Stimulated activated naive B cell treated with anti-CD40 and anti-IgM and Interleukin-4, amounts not matched to agents 10 μg/mL and 1 μg/mL and 100 μg/mL, for 72 hours (primary cell): ENCODE measurements around the gene ADGRE2.
"Not testable (repeated sequence)": the region's sequence is repeated elsewhere in the genome, so short reads cannot be mapped to it uniquely, and the experiment has no call there.

Experiments
- ATAC-seq, 2 donors: fragments of 150-1000 bp; cut with Tn5 transposase; replicated peaks; 2 replicates each; pipeline ENCODE4 v1.10.0; 2021; ENCODE audit warnings: moderate library complexity in 1 of 2
- DNase-seq: peaks from one replicate; pipeline ENCODE4 v3.0.0; 2021
- H3K27ac Mint-ChIP-seq: one replicate; pipeline ENCODE4 v1.8.0; 2022; ENCODE audit warnings: mild to moderate bottlenecking, mixed read lengths
- H3K27me3 Mint-ChIP-seq, 2 donors: one replicate each; pipeline ENCODE4 v1.8.0; 2022; ENCODE audit warnings: mixed read lengths in 2 of 2
- H3K36me3 Mint-ChIP-seq, 2 donors: one replicate each; pipeline ENCODE4 v1.8.0; 2022; ENCODE audit warnings: mixed read lengths in 2 of 2, mild to moderate bottlenecking in 1 of 2
- H3K4me1 Mint-ChIP-seq, 2 donors: one replicate each; pipeline ENCODE4 v1.8.0; 2022; ENCODE audit warnings: mixed read lengths in 2 of 2, mild to moderate bottlenecking in 1 of 2
- H3K4me3 Mint-ChIP-seq, 2 donors: one replicate each; pipeline ENCODE4 v1.8.0; 2022; ENCODE audit warnings: mild to moderate bottlenecking in 2 of 2, mixed read lengths in 2 of 2, moderate library complexity in 1 of 2
- H3K9me3 Mint-ChIP-seq, 2 donors: one replicate each; pipeline ENCODE4 v1.8.0; 2022; ENCODE audit warnings: mixed read lengths in 2 of 2, mild to moderate bottlenecking in 1 of 2

Gene ADGRE2

DNA sequence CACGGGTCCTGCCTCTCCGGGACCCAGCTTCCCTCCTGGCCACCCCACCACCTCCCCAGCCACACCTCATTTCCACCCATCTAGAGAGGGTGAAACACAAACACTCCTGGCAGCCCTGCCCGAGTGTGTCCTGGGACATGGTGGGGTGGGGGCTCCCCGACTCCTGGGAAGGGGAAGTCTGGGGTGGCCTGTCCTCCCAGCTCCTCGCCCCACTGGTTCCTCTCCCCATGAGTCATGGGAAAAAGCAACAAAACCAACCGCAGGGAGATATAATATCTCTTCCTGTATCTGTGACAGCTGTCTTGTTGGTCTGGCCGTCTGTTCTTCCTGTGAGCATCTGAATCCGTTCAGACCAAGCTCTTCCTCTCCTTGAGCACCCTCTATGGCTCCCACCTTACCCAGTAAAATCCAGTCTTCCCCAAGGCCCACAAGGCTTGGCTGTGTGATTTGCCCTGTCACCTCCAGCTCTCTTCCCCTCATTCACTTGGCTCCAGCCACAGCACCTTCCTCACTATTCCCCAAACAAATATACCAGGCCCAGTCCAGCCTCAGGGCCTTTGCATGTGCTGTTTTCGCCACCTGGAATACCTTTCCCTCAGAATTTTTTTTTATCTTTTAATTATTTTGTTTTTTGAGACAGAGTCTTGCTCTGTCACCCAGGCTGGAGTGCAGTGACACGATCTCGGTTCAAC is 6.9 kb upstream of the ADGRE2 start:
- not testable (repeated sequence) for H3K9me3 Mint-ChIP-seq, H3K36me3 Mint-ChIP-seq, H3K27me3 Mint-ChIP-seq
- ATAC-seq, result peak; percentile 60
- Mint-ChIP-seq H3K27ac (peak overlapping the region; percentile 95), H3K4me1 (peaks cover 28 to 50% of the 10 kb centered on the region in 2 donors), H3K4me3 (peak overlapping the region; percentile 46 to 65)
- DNase-seq, result peak; percentile 71

DNA sequence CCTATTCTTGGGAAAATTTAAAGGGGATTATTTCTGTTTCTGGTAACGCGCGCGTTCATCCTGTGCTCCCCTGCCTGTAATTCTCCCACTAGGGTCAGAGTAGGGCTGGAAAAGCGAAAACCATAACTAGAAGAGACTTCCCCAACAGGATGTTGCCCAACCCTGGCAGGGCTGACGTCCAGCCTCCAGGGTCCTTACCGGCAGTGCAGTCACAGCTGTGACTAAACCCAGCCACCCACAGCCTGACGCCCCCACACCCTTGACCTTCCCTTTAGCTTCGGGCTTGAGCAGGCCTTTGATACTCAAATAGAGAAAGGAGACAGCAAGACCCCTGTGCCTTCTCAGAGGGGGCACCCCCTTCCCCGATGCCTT is 6.4 kb upstream of the ADGRE2 start:
- Mint-ChIP-seq H3K4me1 (peaks cover 28 to 50% of the 10 kb centered on the region in 2 donors), H3K27ac (peak overlapping the region; percentile 95), H3K4me3 (peak overlapping the region; percentile 70 to 75)
- not testable (repeated sequence) for H3K27me3 Mint-ChIP-seq, H3K9me3 Mint-ChIP-seq, H3K36me3 Mint-ChIP-seq
- DNase-seq (peak; percentile 84), ATAC-seq (peak; percentile 92 to 93)

DNA sequence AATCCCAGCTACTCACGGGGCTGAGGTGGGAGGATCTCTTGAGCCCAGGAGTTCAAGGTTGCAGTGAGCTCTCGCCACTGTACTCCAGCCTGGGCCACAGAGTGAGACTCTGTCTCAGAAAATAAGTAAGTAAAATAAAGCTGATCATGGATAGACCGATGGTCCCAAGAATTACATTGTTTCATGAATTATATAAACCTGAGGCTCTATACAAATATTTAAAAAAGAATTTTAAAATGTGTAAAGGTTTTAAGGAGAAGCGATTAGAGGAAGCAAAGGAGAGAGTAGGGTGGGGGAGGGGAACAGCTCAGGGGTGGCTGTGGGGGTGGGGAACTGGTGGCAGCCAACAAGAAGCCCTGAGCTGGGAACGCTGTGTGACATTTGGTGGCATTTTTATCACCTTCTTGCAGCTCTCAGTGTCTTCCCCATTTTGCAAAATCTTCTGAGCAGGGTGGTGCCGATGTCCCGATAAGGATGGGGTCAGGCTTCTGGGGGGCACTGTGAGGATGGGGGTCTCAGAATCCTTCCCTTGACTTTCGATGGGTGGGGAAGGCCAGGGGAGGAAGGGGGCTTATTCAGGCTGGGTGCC is 5.1 kb upstream of the ADGRE2 start:
- peaks cover 28 to 50% of the 10 kb centered on the region in 2 donors for H3K4me1 Mint-ChIP-seq
- ATAC-seq, result peak in 1 of 2 donors; percentile 6
- not testable (repeated sequence) for H3K36me3 Mint-ChIP-seq, H3K27me3 Mint-ChIP-seq, H3K9me3 Mint-ChIP-seq, DNase-seq
- H3K27ac Mint-ChIP-seq, result peak overlapping the region; percentile 31
- H3K4me3 Mint-ChIP-seq, result peak overlapping the region; percentile 19 to 39

DNA sequence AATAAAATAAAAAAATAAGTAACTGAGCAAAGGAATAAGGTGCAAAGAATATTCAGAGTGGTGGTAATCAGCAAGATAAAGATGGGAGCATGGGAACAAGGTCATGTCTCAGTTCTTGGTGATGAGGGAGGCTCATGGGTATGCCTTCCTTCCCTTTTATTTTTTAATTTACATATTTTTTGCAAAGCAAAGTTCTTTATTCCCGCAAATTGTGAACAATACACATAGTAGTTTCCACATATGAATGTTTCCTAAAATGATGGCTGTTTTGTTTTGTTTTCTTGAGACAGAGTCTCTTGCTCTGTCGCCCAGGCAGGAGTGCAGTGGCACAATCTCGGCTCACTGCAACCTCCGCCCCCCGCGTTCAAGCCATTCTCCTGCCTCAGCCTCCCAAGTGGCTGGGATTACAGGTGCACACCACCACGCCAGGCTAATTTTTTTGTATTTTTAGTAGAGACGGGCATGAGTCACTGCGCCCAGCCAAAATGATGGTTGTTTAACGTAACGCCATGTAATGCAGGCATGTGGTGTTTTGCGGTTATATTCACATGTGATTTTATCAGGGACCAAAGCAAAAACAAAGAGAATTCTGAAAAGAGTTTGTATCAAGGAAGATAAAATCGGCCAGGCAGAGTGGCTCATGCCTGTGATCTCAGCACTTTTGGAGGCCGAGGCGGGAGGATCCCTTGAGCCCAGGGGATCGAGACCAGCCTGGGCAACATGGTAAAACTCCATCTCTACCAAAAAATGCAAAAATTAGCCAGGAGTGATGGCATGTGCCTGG is 4.5 kb upstream of the ADGRE2 start:
- no peak overlapping the region for H3K4me3 Mint-ChIP-seq
- H3K9me3 Mint-ChIP-seq, result no peaks in the 10 kb centered on the region
- H3K4me1 Mint-ChIP-seq, result peaks cover 27 to 56% of the 10 kb centered on the region in 2 donors
- H3K27me3 Mint-ChIP-seq, result no peaks in the 10 kb centered on the region
- DNase-seq (no peak), ATAC-seq (no peak)
- peak overlapping the region; percentile 14 for H3K27ac Mint-ChIP-seq
- no peaks in the 10 kb centered on the region for H3K36me3 Mint-ChIP-seq

DNA sequence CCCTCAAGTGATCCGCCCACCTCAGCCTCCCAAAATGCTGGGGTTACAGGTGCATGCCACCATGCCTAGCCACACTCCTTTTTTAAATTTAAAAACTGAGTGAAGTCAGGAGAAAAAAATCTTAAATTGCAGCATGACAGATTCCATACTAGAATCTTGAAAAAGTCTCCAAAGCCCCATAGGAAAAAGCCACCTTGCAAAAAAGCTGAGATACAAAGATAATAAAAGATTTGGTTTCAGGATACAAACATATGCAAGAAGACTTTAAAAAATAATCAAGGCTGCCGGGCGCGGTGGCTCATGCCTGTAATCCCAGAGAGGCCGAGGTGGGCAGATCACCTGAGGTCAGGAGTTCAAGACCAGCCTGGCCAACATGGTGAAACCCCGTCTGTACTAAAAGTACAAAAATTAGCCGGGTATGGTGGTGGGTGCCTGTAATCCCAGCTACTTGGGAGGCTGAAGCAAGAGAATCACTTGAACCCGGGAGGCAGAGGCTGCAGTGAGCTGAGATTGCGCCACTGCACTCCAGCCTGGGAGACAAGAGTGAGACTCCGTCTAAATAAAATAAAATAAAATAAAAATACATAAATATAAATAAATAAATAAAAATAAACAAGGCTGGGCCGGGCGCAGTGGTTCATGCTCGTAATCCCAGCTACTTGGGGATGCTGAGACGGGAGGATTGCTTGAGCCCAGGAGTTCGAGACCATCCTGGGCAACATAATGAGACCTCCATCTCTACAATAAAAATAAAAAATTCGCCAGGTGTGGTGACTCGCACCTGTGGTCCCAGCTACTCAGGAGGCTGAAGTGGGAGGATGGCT is 3.6 kb upstream of the ADGRE2 start:
- not testable (repeated sequence) for H3K27me3 Mint-ChIP-seq, H3K27ac Mint-ChIP-seq, DNase-seq, H3K4me3 Mint-ChIP-seq, H3K9me3 Mint-ChIP-seq, ATAC-seq, H3K36me3 Mint-ChIP-seq
- H3K4me1 Mint-ChIP-seq, result peaks cover 28 to 61% of the 10 kb centered on the region in 2 donors

DNA sequence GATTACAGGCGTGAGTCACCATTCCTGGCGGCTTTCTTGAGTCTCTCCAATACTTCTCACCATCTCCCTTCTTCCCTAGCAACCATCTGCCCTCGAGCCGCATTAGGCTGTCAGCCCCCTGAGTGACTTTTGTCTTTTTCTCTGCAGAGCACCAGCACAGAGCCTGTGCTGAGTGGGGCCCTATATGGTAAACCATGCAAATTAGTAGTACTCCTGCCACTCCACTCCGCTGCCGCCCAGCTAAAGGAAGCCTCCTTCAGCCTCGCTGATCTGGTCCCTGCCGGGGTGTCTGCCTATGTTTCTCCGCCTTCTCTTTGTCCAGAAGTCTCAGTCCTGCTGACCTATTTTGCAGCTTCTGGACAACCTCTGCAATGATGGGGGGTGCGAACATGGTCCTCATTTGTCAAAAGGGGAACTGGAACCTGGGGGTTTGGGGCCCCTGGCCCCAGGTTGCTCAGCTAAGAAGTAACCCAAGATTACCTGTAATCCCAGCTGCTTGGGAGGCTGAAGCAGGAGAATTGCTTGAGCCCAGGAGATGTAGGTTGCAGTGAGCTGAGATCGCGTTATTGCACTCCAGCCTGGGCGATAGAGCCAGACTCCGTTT is 2.4 kb upstream of the ADGRE2 start:
- DNase-seq, H3K27me3 Mint-ChIP-seq, H3K4me3 Mint-ChIP-seq, H3K36me3 Mint-ChIP-seq, H3K27ac Mint-ChIP-seq, H3K9me3 Mint-ChIP-seq, ATAC-seq: not testable (repeated sequence)
- H3K4me1 Mint-ChIP-seq, result peaks cover 24 to 61% of the 10 kb centered on the region in 2 donors

DNA sequence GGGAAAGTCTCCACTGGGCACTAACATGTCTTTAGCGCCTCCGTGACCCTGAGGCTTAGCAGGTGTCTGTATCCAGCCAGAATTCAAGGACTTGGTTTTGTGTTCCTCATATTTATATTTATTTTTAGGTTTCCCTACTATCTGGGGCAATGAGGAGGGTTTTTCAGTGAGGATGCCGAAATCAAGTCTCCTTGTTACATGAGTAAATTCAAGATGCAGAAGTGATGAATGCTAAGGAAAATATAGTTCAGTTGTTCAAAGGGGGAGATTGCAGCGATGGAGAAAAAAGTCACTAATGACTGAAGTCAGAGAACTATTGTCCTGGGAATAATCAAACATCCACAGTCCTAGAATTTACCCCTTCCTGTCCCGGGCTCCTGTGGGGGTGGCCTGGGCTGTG is 791 bp upstream of the ADGRE2 start:
- DNase-seq (no peak), ATAC-seq (no peak)
- H3K4me3 Mint-ChIP-seq, result no peak overlapping the region
- H3K9me3 Mint-ChIP-seq, result no peaks in the 10 kb centered on the region
- no peaks in the 10 kb centered on the region for H3K36me3 Mint-ChIP-seq
- no peak overlapping the region for H3K27ac Mint-ChIP-seq
- H3K4me1 Mint-ChIP-seq, result peaks cover 12 to 51% of the 10 kb centered on the region in 2 donors
- H3K27me3 Mint-ChIP-seq, result peaks cover 3 to 7% of the 10 kb centered on the region in 2 donors

DNA sequence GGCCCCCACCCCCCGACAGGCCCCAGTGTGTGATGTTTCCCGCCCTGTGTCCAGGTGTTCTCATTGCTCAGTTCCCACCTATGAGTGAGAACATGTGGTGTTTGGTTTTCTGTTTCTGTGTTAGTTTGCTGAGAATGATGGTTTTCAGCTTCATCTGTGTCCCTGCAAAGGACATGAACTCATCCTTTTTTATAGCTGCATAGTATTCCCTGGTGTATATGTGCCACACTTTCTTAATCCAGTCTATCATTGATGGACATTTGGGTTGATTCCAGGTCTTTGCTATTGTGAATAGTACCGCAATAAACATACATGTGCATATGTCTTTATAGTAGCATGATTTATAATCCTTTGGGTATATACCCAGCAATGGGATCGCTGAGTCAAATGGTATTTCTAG is 715 bp downstream of the ADGRE2 start:
- Mint-ChIP-seq H3K4me1 (peaks cover 13 to 45% of the 10 kb centered on the region in 2 donors), H3K27me3 (peaks cover 3 to 16% of the 10 kb centered on the region in 2 donors), H3K4me3 (peak overlapping the region in 1 of 2 donors; percentile 25)
- not testable (repeated sequence) for DNase-seq, H3K36me3 Mint-ChIP-seq, H3K27ac Mint-ChIP-seq, H3K9me3 Mint-ChIP-seq, ATAC-seq

DNA sequence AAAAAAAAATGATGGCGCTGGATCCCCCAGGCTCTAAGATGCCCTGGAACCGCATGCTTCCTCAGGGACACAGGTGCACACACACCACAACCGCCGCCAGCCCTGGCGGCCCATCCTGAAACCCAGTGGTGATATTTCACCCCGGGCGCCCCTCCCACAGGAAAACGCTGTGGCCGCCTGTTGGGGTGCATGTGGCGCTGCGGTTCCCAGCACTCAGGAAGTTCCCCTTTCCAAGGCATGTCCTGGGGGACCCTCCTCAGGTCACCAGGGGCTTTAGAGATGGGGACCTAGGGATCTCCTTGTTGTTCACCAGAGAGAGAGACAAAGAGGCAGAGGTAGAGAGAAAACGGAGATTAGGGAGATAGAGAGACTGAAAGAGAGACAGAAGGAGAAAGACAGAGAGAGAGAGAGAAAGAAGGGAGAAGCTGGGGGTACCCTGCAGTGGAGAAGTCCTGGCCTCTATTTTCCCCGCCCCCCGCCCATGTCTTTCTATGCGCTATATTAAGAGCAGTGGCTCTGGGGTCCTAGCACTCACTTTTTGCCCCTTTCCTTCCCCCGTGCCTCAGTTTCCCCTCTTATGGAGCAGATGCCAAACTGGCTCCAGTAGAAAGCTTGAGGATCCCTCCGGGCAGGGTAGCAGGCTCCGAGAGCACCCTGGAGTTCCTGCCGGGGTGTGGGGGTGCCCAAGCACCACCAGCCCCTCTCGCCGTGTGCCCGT is 2.3 kb downstream of the ADGRE2 start:
- Mint-ChIP-seq H3K4me3 (peak overlapping the region; percentile 86 to 93), H3K27ac (peak overlapping the region; percentile 90), H3K4me1 (peaks cover 19 to 49% of the 10 kb centered on the region in 2 donors), H3K27me3 (peaks cover 3 to 16% of the 10 kb centered on the region in 2 donors), H3K9me3 (no peaks in the 10 kb centered on the region), H3K36me3 (peaks cover 17 to 18% of the 10 kb centered on the region in 2 donors)
- no peak for ATAC-seq
- no peak for DNase-seq

DNA sequence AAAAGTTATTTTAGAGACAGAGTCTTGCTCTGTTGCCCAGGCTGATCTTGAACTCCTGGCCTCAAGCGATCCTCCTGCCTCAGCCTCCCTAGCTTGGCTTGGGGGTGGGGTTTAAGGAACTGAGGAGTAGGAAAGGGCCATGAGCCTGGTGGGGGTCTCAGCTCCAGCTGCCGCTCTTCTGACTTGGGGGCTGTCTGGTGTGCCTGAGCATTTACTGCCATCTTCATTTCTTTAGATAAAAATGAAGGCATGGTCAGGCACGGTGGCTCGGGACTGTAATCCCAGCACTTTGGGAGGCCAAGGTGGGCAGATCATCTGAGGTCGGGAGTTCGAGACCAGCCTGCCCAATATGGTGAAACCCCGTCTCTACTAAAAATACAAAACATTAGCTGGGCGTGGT is 3.0 kb downstream of the ADGRE2 start:
- Mint-ChIP-seq H3K4me1 (peaks cover 16 to 45% of the 10 kb centered on the region in 2 donors), H3K4me3 (peak overlapping the region; percentile 86 to 93), H3K27me3 (peaks cover 3 to 16% of the 10 kb centered on the region in 2 donors), H3K36me3 (peaks cover 19 to 20% of the 10 kb centered on the region in 2 donors)
- H3K9me3 Mint-ChIP-seq, DNase-seq, ATAC-seq, H3K27ac Mint-ChIP-seq: not testable (repeated sequence)

DNA sequence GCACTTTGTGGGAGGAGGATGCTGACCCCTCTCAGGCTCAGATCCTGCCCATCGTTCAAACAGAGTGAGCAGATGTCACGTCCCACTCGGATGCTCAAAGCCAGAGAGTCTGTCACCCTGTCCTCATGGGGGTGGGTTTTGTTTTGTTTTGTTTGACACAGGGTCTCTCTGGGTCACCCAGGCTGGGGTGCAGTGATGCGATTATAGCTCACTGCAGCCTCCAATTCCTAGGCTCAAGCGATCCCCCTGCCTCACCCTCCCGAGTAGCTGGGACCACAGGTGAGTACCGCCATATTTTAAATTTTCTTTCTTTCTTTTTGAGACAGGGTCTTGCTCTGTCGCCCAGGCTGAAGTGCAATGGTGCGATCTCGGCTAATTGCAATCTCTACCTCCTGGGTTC is 4.0 kb downstream of the ADGRE2 start:
- Mint-ChIP-seq H3K27me3 (peaks cover 3 to 16% of the 10 kb centered on the region in 2 donors), H3K4me3 (no peak overlapping the region), H3K9me3 (no peaks in the 10 kb centered on the region), H3K36me3 (peaks cover 25 to 27% of the 10 kb centered on the region in 2 donors), H3K27ac (no peak overlapping the region), H3K4me1 (peaks cover 18 to 45% of the 10 kb centered on the region in 2 donors)
- DNase-seq, result no peak
- no peak for ATAC-seq

DNA sequence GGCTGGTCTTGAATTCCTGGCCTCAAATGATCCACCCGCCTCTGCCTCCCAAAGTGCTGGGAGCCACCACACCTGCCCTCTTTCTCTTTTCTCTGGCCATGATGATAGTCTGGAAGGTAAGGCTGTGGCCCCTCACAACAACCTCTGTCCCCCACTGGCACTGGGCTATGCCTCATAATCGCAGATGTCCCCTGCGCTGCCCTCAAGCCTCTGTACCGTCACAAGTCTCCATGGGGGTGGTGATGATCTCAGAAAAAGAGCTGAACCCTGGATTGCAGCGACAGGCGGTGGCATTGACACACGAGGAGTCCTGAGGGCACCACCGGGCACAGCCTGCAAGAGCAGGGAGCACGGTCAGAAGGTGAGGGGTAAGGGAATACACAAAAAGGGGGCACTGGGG is 4.6 kb downstream of the ADGRE2 start:
- peaks cover 3 to 16% of the 10 kb centered on the region in 2 donors for H3K27me3 Mint-ChIP-seq
- DNase-seq, H3K9me3 Mint-ChIP-seq, H3K4me3 Mint-ChIP-seq, ATAC-seq, H3K27ac Mint-ChIP-seq: not testable (repeated sequence)
- H3K36me3 Mint-ChIP-seq, result peaks cover 29 to 32% of the 10 kb centered on the region in 2 donors
- peaks cover 18 to 45% of the 10 kb centered on the region in 2 donors for H3K4me1 Mint-ChIP-seq

DNA sequence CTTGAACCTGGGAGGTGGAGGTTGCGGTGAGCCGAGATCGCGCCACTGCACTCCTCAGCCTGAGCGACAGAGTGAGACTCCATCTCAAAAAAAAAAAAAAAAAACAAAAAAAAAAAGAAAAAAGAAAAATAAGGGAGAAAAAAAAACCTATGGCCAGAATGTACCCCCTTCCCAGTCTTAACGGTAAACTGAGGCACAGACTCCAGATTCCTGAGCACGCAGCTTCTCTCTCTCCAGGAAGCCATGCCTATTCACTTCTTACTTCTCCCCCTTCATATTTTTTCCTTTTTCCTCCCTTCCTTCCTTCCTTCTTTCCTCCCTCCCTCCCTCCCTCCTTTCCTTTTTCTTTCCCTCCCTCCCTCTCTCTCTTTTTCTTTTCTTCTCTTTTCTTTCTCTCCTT is 5.4 kb downstream of the ADGRE2 start:
- H3K27me3 Mint-ChIP-seq, result peaks cover 3 to 20% of the 10 kb centered on the region in 2 donors
- H3K4me3 Mint-ChIP-seq, result no peak overlapping the region
- H3K9me3 Mint-ChIP-seq, result no peaks in the 10 kb centered on the region
- no peak for ATAC-seq
- peaks cover 37 to 40% of the 10 kb centered on the region in 2 donors for H3K36me3 Mint-ChIP-seq
- H3K4me1 Mint-ChIP-seq, result peaks cover 18 to 40% of the 10 kb centered on the region in 2 donors
- no peak overlapping the region for H3K27ac Mint-ChIP-seq
- no peak for DNase-seq
